ENCODE results near the gene CKS1B. TPM values are rescaled to one million over a fixed set of nuclear protein-coding genes. Genes with fewer than 3 reads are reported as not detected.
"Not testable (repeated sequence)": the region's sequence is repeated elsewhere in the genome, so short reads cannot be mapped to it uniquely, and the experiment has no call there.

The CKS1B gene
- total RNA-seq, 1 donor from 2014 or later, result 73.7 TPM

- no peak for DNase-seq (ENCODE audit: low read depth in 2 of 2)
Measured at GRCh38 chr1:154963643-154964042, 10.8 kb upstream of the CKS1B start.

- DNase-seq (ENCODE audit: low read depth in 2 of 2), result no peak
Measured at GRCh38 chr1:154964359-154964758, 10.1 kb upstream of the CKS1B start.

- DNase-seq (ENCODE audit: low read depth in 2 of 2), result no peak
Measured at GRCh38 chr1:154966111-154966510, 8.4 kb upstream of the CKS1B start.

GRCh38 chr1:154967331-154967950 is 7.0 kb upstream of the CKS1B start:
- DNase-seq (ENCODE audit: low read depth in 2 of 2), result peak in 1 of 2 donors; percentile 38

GRCh38 chr1:154968731-154969130 is 5.8 kb upstream of the CKS1B start:
- DNase-seq (ENCODE audit: low read depth in 2 of 2), result no peak

GRCh38 chr1:154969246-154969645 is 5.2 kb upstream of the CKS1B start:
- DNase-seq (ENCODE audit: low read depth in 2 of 2), result no peak

GRCh38 chr1:154969860-154970452 is 4.5 kb upstream of the CKS1B start:
- DNase-seq (ENCODE audit: low read depth in 2 of 2), result peak in 1 of 2 donors; percentile 31

- DNase-seq (ENCODE audit: low read depth in 2 of 2), result peak; percentile 94 to 96
Measured at GRCh38 chr1:154970631-154971340, 3.7 kb upstream of the CKS1B start, which contains the start of gene SHC1. Gene SHC1 (minus strand): TSS chr1:154970747. CDS start chr1:154970526, 221 bp downstream.

GRCh38 chr1:154971341-154971998 is 3.0 kb upstream of the CKS1B start:
- no peak for DNase-seq (ENCODE audit: low read depth in 2 of 2)

- no peak for DNase-seq (ENCODE audit: low read depth in 2 of 2)
Measured at GRCh38 chr1:154972213-154972516, 2.3 kb upstream of the CKS1B start.

- peak in 1 of 2 donors; percentile 91 for DNase-seq (ENCODE audit: low read depth in 2 of 2)
Measured at GRCh38 chr1:154972517-154973343, 1.8 kb upstream of the CKS1B start.

GRCh38 chr1:154973344-154974101 is 958 bp upstream of the CKS1B start:
- peak; percentile 93 to 98 for DNase-seq (ENCODE audit: low read depth in 2 of 2)

- peak; percentile 90 to 95 for DNase-seq (ENCODE audit: low read depth in 2 of 2)
Measured at GRCh38 chr1:154974808-154975408, 427 bp downstream of the CKS1B start.

- DNase-seq (ENCODE audit: low read depth in 2 of 2), result peak in 1 of 2 donors; percentile 58
Measured at GRCh38 chr1:154975409-154976059, 1.1 kb downstream of the CKS1B start.

GRCh38 chr1:154977762-154978161 is 3.3 kb downstream of the CKS1B start:
- not testable (repeated sequence) for DNase-seq (ENCODE audit: low read depth in 2 of 2)

GRCh38 chr1:154978360-154978759 is 3.9 kb downstream of the CKS1B start:
- DNase-seq (ENCODE audit: low read depth in 2 of 2), result no peak

GRCh38 chr1:154982341-154982740 is 7.9 kb downstream of the CKS1B start:
- no peak for DNase-seq (ENCODE audit: low read depth in 2 of 2)

GRCh38 chr1:154982897-154983648 is 8.6 kb downstream of the CKS1B start, which contains the start of gene FLAD1:
Gene FLAD1 (plus strand): TSS chr1:154983344. CDS start chr1:154983695, 351 bp downstream.
- peak; percentile 100 for DNase-seq (ENCODE audit: low read depth in 2 of 2)

Measured in dermis microvascular lymphatic vessel endothelial cell (primary cell).